ENCODE data around the gene RASGRF1. TPM values are rescaled to one million over a fixed set of nuclear protein-coding genes. Genes with fewer than 3 reads are reported as not detected.

The RASGRF1 gene
- total and polyA plus RNA-seq, 9 of the 15 experiments (the other 6 are each of a cell fraction or from before 2014, with no cell fraction given) = 0.03 to 0.58 (median 0.06) TPM; not detected in 1

- H3K9ac ChIP-seq (ENCODE audit: insufficient read depth in 1 of 2, low read depth in 2 of 2, low read length in 2 of 2) = no peak overlapping the region
- H4K20me1 ChIP-seq (replicated peaks; ENCODE audit: control insufficient read depth, insufficient read depth, low read length) = peaks cover 3% of the 10 kb centered on the region; the same call in 1 of the 2 replicates
- no peaks in the 10 kb centered on the region for H3K36me3 ChIP-seq (ENCODE audit: control insufficient read depth, insufficient read depth, low read length)
- FAIRE-seq (no peak), ATAC-seq (no peak), DNase-seq (ENCODE audit: extremely low read depth in 1 of 4, low spot score in 3 of 4) (no peak)
- H3K4me1 ChIP-seq (replicated peaks in 1 of 2; ENCODE audit: control insufficient read depth in 2 of 2, insufficient read depth in 2 of 2, low read length in 2 of 2) = peaks cover 0 to 3% of the 10 kb centered on the region in 2 experiments; a peak in 1 of 5 replicates
- no TSS peak for BruUV-seq (replicated peaks)
- H3K27ac ChIP-seq (ENCODE audit: extremely low read depth, low read depth, low read length) = no peak overlapping the region
- no peaks in the 10 kb centered on the region for H3K79me2 ChIP-seq (ENCODE audit: control insufficient read depth, insufficient read depth, low read length)
- CTCF ChIA-PET (ENCODE audit: low intra/inter-chr PET ratio) = no interaction called here
- 34% methylated on average over 20 of the region's 22 CpGs for WGBS (ENCODE audit: insufficient coverage, low coverage, missing lambda C conversion rate)
- H3K27me3 ChIP-seq (ENCODE audit: control insufficient read depth in 2 of 2, insufficient read depth in 2 of 2, low read length in 2 of 2) = peaks cover 14 to 56% of the 10 kb centered on the region in 2 experiments; a peak in 4 of 5 replicates
- H3K9me3 ChIP-seq (replicated peaks; ENCODE audit: control insufficient read depth, insufficient read depth, low read depth, low read length) = no peaks in the 10 kb centered on the region
- in situ Hi-C loops (cut with MboI) (no loop called here), intact Hi-C loops (cut with micrococcal nuclease) (no loop called here)
- POLR2A ChIA-PET = interaction anchor here (1.0 to 1.2 kb wide), 2 partner anchors 9 to 90 kb away, joined by 3 to 4 read pairs; no protein-coding TSS in a partner anchor
- peaks cover 2% of the 10 kb centered on the region for H3K9me1 ChIP-seq (ENCODE audit: control insufficient read depth, insufficient read depth, low read length)
- H3K4me3 ChIP-seq = no peak overlapping the region
- no peak overlapping the region for H2AFZ ChIP-seq (ENCODE audit: low read depth, low read length)
- TF ChIP-seq PRMT5 (CRISPR knock-in tag; IDR thresholded peaks at IDR 0.05) (no peak), TFAP4 (CRISPR knock-in tag; IDR thresholded peaks at IDR 0.05; ENCODE audit: borderline replicate concordance) (no peak), ZNF512 (tag; IDR thresholded peaks at IDR 0.05) (no peak)
- no peak overlapping the region for H3K4me2 ChIP-seq (ENCODE audit: insufficient read depth, low read length)
Observed at GRCh38 chr15:78995921-78996893, 94.4 kb downstream of the RASGRF1 start.
